Pulmonary artery endothelial cell (primary cell): Measurements from ENCODE around the gene TAS1R2. TPM values are rescaled to one million over a fixed set of nuclear protein-coding genes. Genes with fewer than 3 reads are reported as not detected.
"Not testable (repeated sequence)": the region's sequence is repeated elsewhere in the genome, so short reads cannot be mapped to it uniquely, and the experiment has no call there.

ENCODE experiments used
- DNase-seq: peaks from one replicate; pipeline ENCODE4 v3.0.0-alpha.2; 2011; ENCODE audit warnings: low read depth, low spot score
- total RNA-seq: library from RNA; depleted of rRNA; stranded (reverse); fragments of >200 nt; gene quantifications from 2 replicates; pipeline ENCODE4 v1.2.3, GENCODE V29; 2014

TAS1R2 gene
- total RNA-seq, 1 donor from 2014 or later: not detected

GRCh38 chr1:18869847-18870594 is 10.6 kb upstream of the TAS1R2 start:
- no peak for DNase-seq

GRCh38 chr1:18868801-18869424 is 9.5 kb upstream of the TAS1R2 start:
- no peak for DNase-seq

- no peak for DNase-seq
These were observed 8.9 kb upstream of the TAS1R2 start for GRCh38 chr1:18868354-18868753.

- no peak for DNase-seq
These were observed 7.4 kb upstream of the TAS1R2 start for GRCh38 chr1:18866846-18867245.

GRCh38 chr1:18866314-18866713 is 6.9 kb upstream of the TAS1R2 start:
- DNase-seq: no peak

GRCh38 chr1:18865176-18865575 is 5.7 kb upstream of the TAS1R2 start:
- DNase-seq: no peak

GRCh38 chr1:18861590-18861989 is 2.1 kb upstream of the TAS1R2 start:
- DNase-seq: no peak

- no peak for DNase-seq
These were observed 1.6 kb upstream of the TAS1R2 start for GRCh38 chr1:18861082-18861481.

- no peak for DNase-seq
These were observed 1.3 kb downstream of the TAS1R2 start for GRCh38 chr1:18858070-18858688.

GRCh38 chr1:18856435-18856834 is 3.0 kb downstream of the TAS1R2 start:
- no peak for DNase-seq

- no peak for DNase-seq
These were observed 3.9 kb downstream of the TAS1R2 start for GRCh38 chr1:18855573-18855972.

GRCh38 chr1:18854331-18855025 is 5.0 kb downstream of the TAS1R2 start:
- DNase-seq: no peak

- DNase-seq: no peak
These were observed 7.0 kb downstream of the TAS1R2 start for GRCh38 chr1:18852501-18852900.

- DNase-seq: no peak
These were observed 10.2 kb downstream of the TAS1R2 start for GRCh38 chr1:18849261-18849711.

- DNase-seq: not testable (repeated sequence)
These were observed 11.7 kb downstream of the TAS1R2 start for GRCh38 chr1:18847723-18848122.

- no peak for DNase-seq
These were observed 19.3 kb downstream of the TAS1R2 start for GRCh38 chr1:18840145-18840544.

- no peak for DNase-seq
These were observed 22.8 kb downstream of the TAS1R2 start for GRCh38 chr1:18836654-18837053.

GRCh38 chr1:18832319-18832718 is 27.1 kb downstream of the TAS1R2 start:
- not testable (repeated sequence) for DNase-seq

GRCh38 chr1:18831656-18832055 is 27.8 kb downstream of the TAS1R2 start:
- DNase-seq: no peak

GRCh38 chr1:18830596-18830995 is 28.9 kb downstream of the TAS1R2 start:
- DNase-seq: no peak

GRCh38 chr1:18829671-18830070 is 29.8 kb downstream of the TAS1R2 start:
- DNase-seq: no peak

GRCh38 chr1:18828224-18828623 is 31.2 kb downstream of the TAS1R2 start:
- DNase-seq: no peak
